ENCODE data around the gene MLLT10. TPM values are rescaled to one million over a fixed set of nuclear protein-coding genes. Genes with fewer than 3 reads are reported as not detected.
A peak's percentile ranks its signal among the peaks of the same experiment; 100 is the strongest.

The MLLT10 gene
- total and polyA plus RNA-seq, 10 of the 15 experiments (the other 5 are each of a cell fraction or from before 2014, with no cell fraction given), result 8.7 to 61.1 (median 28.5) TPM

DNA sequence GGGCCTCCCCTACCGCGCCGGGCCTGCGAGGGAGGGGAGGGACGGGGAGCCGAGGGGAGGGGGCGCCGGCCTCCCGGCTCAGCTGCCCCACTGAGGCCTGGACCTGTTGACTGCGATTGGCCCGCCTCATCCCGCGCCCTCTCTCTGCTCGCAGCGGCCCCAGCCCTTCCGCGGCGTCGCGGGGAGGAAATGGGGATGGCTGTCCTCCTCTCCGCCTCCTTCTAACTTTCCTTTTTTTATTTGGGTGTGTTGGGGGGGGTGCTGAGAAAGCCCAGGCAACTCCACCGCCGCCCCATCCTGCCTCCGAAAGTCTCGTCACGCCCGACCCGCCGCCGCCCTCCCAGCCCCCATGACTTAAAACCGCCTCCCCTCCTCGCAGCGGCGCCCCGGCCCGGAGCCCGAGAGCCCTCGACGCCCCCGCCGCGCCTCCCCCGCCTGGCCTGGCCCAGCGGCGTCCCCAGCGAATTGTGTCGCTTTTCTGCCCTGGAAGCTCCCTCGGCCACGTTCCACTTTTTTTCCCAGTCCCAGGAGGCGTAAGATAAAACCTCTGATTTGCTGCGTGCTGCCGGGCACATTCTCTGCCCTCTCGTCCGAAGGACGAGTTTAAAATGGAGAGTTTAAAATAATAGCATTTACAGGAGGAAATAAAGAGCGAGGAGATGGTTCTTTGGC, 7.7 kb upstream of the MLLT10 start (continued):
- no peak for TF ChIP-seq KAT2A (conservative IDR thresholded peaks at IDR 0.05; ENCODE audit: control insufficient read depth, low read depth, low read length)
- TF ChIP-seq, protein P1, sequence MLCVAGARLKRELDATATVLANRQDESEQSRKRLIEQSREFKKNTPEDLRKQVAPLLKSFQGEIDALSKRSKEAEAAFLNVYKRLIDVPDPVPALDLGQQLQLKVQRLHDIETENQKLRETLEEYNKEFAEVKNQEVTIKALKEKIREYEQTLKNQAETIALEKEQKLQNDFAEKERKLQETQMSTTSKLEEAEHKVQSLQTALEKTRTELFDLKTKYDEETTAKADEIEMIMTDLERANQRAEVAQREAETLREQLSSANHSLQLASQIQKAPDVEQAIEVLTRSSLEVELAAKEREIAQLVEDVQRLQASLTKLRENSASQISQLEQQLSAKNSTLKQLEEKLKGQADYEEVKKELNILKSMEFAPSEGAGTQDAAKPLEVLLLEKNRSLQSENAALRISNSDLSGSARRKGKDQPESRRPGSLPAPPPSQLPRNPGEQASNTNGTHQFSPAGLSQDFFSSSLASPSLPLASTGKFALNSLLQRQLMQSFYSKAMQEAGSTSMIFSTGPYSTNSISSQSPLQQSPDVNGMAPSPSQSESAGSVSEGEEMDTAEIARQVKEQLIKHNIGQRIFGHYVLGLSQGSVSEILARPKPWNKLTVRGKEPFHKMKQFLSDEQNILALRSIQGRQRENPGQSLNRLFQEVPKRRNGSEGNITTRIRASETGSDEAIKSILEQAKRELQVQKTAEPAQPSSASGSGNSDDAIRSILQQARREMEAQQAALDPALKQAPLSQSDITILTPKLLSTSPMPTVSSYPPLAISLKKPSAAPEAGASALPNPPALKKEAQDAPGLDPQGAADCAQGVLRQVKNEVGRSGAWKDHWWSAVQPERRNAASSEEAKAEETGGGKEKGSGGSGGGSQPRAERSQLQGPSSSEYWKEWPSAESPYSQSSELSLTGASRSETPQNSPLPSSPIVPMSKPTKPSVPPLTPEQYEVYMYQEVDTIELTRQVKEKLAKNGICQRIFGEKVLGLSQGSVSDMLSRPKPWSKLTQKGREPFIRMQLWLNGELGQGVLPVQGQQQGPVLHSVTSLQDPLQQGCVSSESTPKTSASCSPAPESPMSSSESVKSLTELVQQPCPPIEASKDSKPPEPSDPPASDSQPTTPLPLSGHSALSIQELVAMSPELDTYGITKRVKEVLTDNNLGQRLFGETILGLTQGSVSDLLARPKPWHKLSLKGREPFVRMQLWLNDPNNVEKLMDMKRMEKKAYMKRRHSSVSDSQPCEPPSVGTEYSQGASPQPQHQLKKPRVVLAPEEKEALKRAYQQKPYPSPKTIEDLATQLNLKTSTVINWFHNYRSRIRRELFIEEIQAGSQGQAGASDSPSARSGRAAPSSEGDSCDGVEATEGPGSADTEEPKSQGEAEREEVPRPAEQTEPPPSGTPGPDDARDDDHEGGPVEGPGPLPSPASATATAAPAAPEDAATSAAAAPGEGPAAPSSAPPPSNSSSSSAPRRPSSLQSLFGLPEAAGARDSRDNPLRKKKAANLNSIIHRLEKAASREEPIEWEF (IDR thresholded peaks at IDR 0.05; ENCODE audit: insufficient replicate concordance, low read depth, low read length), result no peak
- TF ChIP-seq, protein P2, sequence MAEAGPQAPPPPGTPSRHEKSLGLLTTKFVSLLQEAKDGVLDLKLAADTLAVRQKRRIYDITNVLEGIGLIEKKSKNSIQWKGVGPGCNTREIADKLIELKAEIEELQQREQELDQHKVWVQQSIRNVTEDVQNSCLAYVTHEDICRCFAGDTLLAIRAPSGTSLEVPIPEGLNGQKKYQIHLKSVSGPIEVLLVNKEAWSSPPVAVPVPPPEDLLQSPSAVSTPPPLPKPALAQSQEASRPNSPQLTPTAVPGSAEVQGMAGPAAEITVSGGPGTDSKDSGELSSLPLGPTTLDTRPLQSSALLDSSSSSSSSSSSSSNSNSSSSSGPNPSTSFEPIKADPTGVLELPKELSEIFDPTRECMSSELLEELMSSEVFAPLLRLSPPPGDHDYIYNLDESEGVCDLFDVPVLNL (IDR thresholded peaks at IDR 0.05; ENCODE audit: low read depth, low read length), result no peak
- peak in 1 of 2 experiments; percentile 32; a peak in 1 of 4 replicates for TF ChIP-seq IKZF2 (IDR thresholded peaks at IDR 0.05)
- TF ChIP-seq ZBED1 (IDR thresholded peaks at IDR 0.05; ENCODE audit: borderline replicate concordance), result no peak
- TF ChIP-seq CREB1 (IDR thresholded peaks at IDR 0.05; ENCODE audit: low read depth), result peak; percentile 9; the same call in 1 of the 2 replicates
- no peak for TF ChIP-seq ZNF217 (IDR thresholded peaks at IDR 0.05)
- TF ChIP-seq SRF (IDR thresholded peaks at IDR 0.05; ENCODE audit: low read depth in 2 of 2, low read length in 2 of 2), result no peak
- TF ChIP-seq SMARCA5 (IDR thresholded peaks at IDR 0.05), result no peak
- TF ChIP-seq BACH1 (IDR thresholded peaks at IDR 0.05; ENCODE audit: borderline replicate concordance), result no peak
- TF ChIP-seq CREM (IDR thresholded peaks at IDR 0.05; ENCODE audit: low read depth), result no peak
- TF ChIP-seq, protein P3, sequence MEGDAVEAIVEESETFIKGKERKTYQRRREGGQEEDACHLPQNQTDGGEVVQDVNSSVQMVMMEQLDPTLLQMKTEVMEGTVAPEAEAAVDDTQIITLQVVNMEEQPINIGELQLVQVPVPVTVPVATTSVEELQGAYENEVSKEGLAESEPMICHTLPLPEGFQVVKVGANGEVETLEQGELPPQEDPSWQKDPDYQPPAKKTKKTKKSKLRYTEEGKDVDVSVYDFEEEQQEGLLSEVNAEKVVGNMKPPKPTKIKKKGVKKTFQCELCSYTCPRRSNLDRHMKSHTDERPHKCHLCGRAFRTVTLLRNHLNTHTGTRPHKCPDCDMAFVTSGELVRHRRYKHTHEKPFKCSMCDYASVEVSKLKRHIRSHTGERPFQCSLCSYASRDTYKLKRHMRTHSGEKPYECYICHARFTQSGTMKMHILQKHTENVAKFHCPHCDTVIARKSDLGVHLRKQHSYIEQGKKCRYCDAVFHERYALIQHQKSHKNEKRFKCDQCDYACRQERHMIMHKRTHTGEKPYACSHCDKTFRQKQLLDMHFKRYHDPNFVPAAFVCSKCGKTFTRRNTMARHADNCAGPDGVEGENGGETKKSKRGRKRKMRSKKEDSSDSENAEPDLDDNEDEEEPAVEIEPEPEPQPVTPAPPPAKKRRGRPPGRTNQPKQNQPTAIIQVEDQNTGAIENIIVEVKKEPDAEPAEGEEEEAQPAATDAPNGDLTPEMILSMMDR (IDR thresholded peaks at IDR 0.05 in 2 of 3, conservative IDR thresholded peaks at IDR 0.05 in 1 of 3; ENCODE audit: control insufficient read depth in 2 of 3, extremely low read depth in 1 of 3, insufficient read depth in 1 of 3, low read depth in 3 of 3, low read length in 3 of 3), result no peak
- 0 out of 2 replicates have a peak, but pooled peaks have one; percentile 43 for TF ChIP-seq BMI1 (IDR thresholded peaks at IDR 0.05; ENCODE audit: borderline replicate concordance)
- TF ChIP-seq, protein P4, sequence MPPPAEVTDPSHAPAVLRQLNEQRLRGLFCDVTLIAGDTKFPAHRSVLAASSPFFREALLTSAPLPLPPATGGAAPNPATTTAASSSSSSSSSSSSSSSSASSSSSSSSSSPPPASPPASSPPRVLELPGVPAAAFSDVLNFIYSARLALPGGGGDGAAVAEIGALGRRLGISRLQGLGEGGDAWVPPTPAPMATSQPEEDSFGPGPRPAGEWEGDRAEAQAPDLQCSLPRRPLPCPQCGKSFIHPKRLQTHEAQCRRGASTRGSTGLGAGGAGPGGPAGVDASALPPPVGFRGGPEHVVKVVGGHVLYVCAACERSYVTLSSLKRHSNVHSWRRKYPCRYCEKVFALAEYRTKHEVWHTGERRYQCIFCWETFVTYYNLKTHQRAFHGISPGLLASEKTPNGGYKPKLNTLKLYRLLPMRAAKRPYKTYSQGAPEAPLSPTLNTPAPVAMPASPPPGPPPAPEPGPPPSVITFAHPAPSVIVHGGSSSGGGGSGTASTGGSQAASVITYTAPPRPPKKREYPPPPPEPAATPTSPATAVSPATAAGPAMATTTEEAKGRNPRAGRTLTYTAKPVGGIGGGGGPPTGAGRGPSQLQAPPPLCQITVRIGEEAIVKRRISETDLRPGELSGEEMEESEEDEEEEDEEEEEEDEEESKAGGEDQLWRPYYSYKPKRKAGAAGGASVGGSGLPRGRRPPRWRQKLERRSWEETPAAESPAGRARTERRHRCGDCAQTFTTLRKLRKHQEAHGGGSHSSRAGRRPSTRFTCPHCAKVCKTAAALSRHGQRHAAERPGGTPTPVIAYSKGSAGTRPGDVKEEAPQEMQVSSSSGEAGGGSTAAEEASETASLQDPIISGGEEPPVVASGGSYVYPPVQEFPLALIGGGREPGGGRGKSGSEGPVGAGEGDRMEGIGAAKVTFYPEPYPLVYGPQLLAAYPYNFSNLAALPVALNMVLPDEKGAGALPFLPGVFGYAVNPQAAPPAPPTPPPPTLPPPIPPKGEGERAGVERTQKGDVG (CRISPR knock-in tag; IDR thresholded peaks at IDR 0.05), result no peak
- no peak for TF ChIP-seq MTA3 (IDR thresholded peaks at IDR 0.05; ENCODE audit: borderline replicate concordance, low read length)
- peak; percentile 14; the same call in 1 of the 2 replicates for TF ChIP-seq EED (IDR thresholded peaks at IDR 0.05; ENCODE audit: low read depth)
- no peak for TF ChIP-seq SIX5 (IDR thresholded peaks at IDR 0.05; ENCODE audit: low read depth, low read length, severe bottlenecking)

Measured in GM12878 (cell line).